GM18507 (cell line): ENCODE results near the gene TSPO.

Experiments used
- DNase-seq: peaks from one replicate; pipeline ENCODE4 v3.0.0; 2011; ENCODE audit warnings: low read depth; ENCODE audit not compliant: insufficient read length; ENCODE audit errors: extremely low spot score
- FAIRE-seq: peaks from 2 replicates; lab custom pipeline; 2011; peaks lifted over from hg19 to GRCh38; lab: Jason Lieb, UNC

The TSPO gene

DNA sequence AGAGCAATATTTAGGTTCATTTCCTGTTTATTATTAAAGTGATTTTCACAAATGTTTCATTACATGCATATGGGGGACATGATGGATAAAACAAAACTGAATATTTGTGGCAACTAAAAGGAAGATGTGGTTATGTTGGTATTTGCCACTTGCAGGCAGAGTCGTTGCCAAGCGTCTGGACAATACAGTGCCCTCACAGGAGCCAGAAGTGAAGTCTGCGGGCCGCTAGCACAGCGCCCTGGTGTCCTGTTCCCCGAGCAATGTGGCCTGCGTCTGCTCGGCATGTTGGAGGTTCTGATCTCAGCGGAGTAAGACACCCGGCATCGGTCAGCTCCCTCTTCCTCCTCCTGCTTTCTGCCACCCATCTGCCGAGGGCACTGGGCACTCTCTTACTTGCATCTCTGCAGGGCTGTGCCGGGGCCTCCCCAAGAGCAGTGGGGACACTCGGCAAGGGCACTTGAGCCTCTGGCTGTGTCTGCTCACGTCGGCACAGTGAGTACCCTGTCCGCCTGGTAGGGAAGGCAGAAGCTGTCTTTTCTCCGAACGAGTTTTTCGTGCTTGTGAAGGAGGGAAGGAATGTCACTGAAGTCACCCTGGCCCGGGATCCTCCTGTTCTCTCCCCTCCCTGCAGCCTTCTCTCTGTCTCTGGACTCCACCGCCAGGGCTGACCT is 46.0 kb downstream of the TSPO start:
- FAIRE-seq (no peak), DNase-seq (no peak)

DNA sequence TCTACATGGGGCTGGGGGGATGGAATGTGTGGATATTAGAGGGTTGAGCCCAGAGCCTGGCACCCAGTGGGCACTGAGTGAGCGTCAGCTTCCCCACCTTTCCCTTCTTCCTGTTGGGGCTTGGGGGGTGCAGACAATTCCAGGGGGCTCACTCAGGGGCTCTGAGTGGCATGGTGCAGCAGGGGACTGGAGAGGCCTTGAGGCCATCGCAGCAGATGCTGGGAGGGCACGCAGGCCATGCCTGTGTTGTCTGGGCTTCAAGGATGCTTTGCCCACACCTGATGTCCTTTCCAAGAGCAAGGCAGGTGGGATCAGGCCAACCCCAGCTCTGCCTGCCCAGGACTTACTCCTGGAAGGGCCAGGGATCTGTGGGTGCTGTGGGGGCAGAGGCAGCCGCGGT is 46.8 kb downstream of the TSPO start:
- DNase-seq (no peak), FAIRE-seq (no peak)

DNA sequence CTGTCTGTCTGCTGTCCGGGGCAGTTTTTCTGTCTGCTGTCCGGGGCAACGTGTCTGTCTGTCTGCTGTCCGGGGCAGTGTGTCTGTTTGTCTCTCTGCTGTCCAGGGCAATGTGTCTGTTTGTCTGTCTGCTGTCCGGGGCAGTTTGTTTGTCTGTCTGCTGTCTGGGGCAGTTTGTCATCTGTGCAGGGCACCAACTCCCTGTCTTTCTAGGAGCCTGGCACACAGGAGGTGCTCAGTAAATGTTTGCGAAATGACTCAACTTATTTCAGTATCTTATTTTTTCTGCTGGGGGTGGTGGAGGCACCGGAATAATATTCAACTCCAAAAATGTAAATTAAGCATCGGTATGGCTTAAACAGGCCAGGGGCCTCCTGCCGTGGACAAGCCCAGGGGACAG is 47.6 kb downstream of the TSPO start:
- FAIRE-seq (no peak), DNase-seq (no peak)

DNA sequence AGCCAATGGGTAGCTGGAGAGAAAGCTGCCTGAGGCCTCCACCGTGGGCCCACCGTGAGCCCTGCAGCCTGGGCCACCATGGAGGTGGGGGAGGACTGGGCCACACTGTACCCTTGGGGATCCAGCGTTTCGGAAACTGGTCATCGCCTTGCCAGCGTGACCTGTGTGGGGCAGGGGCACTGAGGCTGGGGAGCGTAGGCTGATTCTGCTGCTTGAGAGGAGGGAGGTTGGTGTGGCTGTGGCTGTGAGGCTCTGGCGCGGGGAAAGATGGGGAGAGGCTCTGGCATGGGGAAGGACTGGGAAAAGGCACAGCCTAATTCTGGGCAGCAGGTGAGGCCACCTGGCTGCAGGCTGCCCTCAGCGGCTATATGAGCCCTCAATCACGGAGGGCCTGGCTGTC is 48.2 kb downstream of the TSPO start:
- FAIRE-seq (no peak), DNase-seq (no peak)

DNA sequence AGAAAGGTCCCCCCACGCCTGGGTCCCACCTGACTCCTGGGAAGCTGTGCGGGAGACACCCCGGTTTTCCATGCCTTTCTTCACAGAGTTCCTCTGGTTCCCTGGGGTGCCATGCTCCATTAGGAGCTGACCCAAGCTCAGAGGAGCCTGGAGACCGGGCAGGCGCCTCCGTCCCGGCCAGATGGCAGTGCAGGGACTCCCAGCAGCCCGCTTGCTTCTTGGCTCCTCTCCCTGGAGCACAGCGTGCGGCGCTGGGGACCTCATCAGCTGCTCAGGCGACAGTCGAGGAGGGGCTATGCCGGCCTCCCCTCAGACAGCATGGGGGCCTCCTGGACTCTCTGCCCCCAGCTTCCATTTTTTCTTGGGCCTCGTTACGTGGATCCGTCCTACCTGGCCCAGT is 48.7 kb downstream of the TSPO start:
- DNase-seq: no peak
- no peak for FAIRE-seq

- FAIRE-seq: no peak
Measured at GRCh38 chr22:43200555-43200954, 49.2 kb downstream of the TSPO start.

GRCh38 chr22:43201486-43202219 is 50.3 kb downstream of the TSPO start:
- FAIRE-seq (no peak), DNase-seq (no peak)

More at GRCh38 chr22:43200555-43200954, 49.2 kb downstream of the TSPO start:
- DNase-seq: no peak

GRCh38 chr22:43202326-43202725 is 51.0 kb downstream of the TSPO start:
- FAIRE-seq (no peak), DNase-seq (no peak)

- DNase-seq: no peak
- no peak for FAIRE-seq
Measured at GRCh38 chr22:43202756-43203410, 51.5 kb downstream of the TSPO start.

DNA sequence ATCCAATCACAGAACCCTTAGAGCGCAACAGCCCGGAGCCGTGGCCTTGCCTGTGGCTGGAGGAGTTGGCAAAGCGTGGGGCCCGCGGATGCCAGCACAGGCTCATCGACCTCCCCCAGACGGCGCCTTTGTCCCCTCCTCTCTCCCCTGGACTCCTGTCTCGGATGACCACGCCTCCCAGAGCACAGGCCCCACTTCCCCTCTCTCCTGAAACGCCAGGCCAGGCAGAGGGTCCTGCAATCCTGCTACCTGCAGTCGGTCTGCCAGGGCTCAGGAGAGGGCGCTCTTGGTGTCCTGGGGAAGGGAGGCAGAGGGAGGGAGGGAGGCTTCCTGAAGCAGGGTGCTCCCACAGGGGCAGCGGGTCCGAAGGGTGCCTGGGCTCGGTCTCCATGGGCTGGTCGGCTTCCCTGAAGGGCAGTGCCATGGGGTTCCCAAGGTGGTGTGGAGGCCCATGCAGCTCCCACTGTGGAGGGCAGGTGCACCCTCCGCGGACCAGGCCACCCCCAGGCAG is 52.2 kb downstream of the TSPO start:
- DNase-seq: no peak
- FAIRE-seq: no peak

GRCh38 chr22:43205261-43205691 is 53.9 kb downstream of the TSPO start:
- DNase-seq (no peak), FAIRE-seq (no peak)

DNA sequence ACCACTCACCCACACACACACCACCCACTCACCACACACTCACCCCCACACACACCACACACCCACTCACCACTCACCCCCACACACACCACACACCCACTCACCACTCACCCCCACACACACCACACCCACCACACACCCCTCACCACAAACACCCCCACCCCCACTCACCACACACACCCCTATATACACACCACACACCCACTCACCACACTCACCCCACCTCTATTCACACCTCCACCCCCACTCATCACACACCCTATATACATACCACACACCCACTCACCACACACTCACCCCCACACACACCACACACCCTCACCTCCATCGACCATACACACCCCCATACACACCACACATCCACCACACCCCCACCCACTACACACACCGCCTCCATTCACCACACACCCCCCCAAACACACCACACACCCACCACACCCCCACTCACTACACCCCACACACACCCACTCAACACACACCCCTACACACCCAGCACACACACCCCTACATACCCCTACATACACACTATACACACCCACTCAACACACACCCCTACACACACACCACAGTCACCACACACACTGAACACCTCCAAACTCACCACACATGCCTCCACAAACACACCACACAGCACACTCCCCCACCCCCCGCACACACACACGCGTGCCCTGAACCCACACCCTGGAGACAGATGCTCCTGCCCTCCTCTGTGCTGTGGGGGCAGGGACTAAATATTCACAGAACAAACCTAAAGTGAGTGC is 54.6 kb downstream of the TSPO start:
- FAIRE-seq: no peak
- DNase-seq: no peak

DNA sequence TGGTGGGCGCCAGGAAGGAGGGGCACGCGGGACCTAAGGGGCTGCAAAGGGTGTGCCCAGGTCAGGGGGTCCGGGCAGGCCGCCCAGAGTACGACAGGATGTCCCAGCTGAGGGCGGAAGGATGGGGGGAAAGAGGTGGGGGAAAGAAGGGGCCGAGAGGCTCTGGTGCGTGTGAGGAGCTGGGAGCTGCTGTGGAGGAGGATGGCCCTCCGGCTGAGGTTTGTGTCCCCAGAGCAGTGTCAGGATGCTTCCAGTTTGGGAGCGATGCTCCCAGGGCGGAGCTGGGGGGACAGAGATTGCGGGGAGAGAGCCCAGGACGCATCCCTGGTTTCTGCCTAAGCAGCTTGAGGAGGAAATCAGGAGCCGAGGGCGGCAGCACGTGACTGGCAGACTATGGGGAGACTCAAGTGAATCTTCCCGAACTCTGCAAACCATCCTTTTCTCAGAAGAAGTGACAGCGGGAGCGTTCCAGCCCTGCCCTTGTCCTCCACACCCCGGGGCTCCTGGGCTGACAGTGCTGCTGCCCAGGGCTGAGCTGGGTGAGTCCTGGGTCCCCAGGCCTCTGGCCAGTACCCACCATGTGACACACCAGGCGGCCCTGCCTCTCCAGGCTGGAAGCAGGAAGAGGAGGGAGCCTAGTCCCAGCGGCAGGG is 55.3 kb downstream of the TSPO start:
- FAIRE-seq (no peak), DNase-seq (no peak)

- FAIRE-seq (no peak), DNase-seq (no peak)
Measured at GRCh38 chr22:43207386-43207785, 56.0 kb downstream of the TSPO start.

DNA sequence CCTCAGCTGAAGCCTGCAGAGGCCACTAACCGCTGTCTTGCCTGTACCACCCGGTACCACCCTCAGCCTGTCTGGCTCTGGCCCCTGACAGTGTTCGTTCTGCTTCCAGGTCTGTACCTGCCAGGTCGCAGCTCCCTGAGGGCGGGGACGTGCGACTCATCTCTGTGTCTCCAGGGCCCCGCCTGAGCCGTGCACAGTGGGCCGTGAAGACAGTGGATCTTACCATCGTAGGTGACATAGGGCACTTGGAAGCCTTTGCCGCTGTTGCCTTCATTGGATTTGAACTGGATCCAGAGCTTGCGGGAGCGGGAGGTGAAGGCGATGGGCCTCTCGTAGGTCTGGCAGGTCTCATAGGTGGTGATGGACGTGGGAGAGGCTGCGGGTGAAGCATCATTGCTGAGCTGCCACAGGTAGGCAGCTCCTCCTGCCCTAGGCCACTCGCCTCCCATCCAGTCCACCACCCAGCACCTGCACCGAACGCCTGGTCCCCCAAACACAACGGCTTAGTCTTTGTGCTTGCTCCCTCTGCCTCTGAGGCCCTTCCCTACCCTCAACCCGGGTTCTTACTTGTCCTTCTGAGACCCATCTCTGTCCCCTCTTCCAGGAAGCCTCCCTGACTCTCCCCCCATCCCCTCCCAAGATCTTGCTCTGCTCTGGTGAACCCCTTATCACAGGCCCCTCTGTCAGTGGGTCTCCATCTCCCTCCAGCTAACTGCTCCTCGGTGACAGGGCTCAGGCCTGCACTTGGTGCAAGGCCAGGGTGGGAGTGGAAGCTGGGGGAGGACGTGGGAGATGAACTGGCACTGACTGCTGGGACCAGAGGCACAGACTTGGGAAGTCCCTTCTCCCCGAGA is 56.7 kb downstream of the TSPO start:
- FAIRE-seq (no peak), DNase-seq (no peak)

DNA sequence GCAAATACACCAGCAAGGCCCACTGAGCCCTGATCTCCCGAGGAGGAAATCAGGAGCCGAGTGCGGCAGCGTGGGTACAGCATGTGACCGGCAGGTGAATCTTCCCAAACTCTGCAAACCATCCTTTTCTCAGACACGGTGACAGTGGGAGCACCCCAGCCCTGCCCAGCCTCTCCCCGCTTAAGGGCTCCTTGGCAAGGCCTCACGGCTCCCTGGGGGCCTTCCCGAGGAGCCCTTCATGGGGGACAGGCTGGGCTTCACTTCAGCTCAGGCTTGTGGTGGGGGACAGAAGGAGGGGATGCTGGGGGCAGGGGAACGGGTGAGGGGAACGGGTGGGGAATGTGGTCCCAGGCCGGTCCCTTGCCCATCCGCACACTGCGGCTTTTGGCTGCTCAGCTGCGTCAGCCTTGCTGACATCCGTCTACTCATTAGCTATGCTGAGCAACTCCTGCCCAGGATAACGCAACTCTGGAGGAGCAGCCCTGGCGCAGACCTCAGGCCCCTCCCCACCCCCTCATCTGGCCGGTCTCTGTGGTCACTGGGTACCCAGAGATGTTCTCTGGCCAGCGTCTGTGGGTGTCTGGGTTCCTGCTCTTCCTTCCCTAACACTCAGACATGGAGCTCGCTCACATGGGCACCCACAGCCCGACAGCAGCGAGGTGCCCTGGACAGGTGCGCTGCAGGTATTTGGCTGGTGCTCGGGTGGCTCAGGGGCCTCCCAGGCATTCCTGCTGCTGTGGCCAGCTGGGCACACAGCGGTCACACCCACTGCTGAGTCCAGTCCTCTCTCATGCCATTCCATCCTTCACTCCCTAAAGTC is 57.6 kb downstream of the TSPO start:
- FAIRE-seq (no peak), DNase-seq (no peak)

DNA sequence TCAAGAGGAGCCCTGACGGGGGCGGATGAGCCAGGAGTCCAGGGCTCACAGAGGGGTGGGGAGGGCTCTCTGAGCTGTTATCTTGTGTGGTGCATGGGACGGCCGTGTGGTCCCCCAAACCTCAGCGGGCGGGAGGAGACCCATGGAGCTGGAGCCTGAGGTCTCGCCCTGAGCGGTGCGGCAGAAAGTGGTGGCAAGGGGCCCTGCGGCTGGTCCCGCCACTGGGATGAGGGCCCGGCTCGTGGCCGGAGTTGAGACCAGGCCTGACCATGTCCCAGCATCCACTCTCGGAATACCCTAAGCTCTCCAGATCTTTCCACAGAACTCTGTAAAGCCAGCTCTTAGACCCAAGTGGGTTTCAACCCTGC is 58.1 kb downstream of the TSPO start:
- FAIRE-seq (no peak), DNase-seq (no peak)

- FAIRE-seq (no peak), DNase-seq (no peak)
Measured at GRCh38 chr22:43209971-43210370, 58.6 kb downstream of the TSPO start.
